Activated CD4-positive, alpha-beta T cell treated with anti-CD3 and anti-CD28 coated beads, Interleukin-2, amount 50 U/mL, for 24 hours (primary cell): Measurements from ENCODE around the gene NLRP9.
"Not testable (repeated sequence)": the region's sequence is repeated elsewhere in the genome, so short reads cannot be mapped to it uniquely, and the experiment has no call there.

Experiments
- DNase-seq, 2 donors: peaks; one replicate each; pipeline ENCODE4 v3.0.0-alpha.2; 2020; ENCODE audit warnings: low read depth in 1 of 2, low spot score in 1 of 2

The NLRP9 gene

DNA sequence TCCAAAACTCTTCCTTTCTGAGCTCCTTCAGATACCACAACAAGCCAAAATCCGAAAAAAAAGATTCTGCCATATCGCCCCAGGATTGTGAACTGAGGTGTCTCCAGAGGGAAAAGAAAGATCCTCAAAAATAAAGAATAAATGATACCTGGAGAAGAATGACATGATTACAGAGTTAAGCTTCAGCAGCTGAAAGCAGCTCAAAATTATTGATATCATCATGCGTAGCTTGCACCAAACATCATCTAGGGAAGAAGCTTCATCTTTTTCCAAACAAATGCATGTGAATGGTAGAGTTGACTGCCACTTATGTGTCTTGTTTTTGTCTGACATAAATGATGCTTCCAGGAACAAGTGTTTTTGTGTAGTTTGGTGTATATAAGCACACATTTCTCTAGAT, at the start of gene NLRP9:
Gene NLRP9, minus strand, starts transcription at position 101 of the 400 bp plus-strand sequence. Its CDS starts 28 bp downstream, at position 73.
- no peak for DNase-seq

- DNase-seq = no peak
These were observed 42.9 kb upstream of the NLRP9 start for GRCh38 chr19:55781112-55781511.

DNA sequence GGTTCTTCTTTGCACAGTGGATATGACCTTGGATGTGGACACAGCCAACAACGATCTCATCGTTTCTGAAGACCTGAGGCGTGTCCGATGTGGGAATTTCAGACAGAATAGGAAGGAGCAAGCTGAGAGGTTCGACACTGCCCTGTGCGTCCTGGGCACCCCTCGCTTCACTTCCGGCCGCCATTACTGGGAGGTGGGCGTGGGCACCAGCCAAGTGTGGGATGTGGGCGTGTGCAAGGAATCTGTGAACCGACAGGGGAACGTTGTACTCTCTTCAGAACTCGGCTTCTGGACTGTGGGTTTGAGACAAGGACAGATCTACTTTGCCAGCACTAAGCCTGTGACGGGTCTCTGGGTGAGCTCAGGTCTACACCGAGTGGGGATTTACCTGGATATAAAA, 40.1 kb upstream of the NLRP9 start:
- DNase-seq = no peak

DNA sequence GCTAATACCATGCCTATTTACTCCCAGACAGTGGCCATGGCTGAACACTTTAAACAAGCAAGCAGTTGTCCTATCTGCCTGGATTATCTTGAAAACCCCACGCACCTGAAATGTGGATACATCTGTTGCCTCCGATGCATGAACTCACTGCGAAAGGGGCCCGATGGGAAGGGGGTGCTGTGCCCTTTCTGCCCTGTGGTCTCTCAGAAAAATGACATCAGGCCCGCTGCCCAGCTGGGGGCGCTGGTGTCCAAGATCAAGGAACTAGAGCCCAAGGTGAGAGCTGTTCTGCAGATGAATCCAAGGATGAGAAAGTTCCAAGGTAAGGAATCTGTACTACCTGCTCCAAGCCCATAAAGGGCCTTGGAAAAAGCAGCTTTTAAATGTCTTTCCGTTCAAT, 39.3 kb upstream of the NLRP9 start:
- no peak for DNase-seq

DNA sequence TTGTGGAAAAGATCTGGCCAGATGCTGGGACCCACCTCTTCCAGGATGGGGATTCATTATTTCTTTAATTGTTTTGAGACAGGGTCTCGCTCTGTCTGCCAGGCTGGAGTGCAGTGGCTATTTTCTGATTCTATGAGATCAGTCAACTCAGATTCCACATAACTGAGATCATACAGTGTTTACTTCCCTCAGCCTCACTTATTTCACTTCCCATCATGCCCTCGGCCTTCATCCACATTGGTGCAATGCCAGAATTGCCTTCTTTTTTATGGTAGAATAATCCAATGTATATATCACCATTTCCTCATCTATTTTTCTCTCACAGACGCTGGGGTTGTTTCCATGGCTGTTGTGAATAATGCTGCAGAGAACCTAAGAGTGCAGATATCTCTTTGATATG, 31.4 kb upstream of the NLRP9 start:
- DNase-seq = not testable (repeated sequence)

- not testable (repeated sequence) for DNase-seq
These were observed 30.6 kb upstream of the NLRP9 start, which contains the start of gene RFPL4AL1 for GRCh38 chr19:55768818-55769217. RFPL4AL1 (plus strand) TSS chr19:55769118; CDS start chr19:55771805, 2,687 bp downstream.

DNA sequence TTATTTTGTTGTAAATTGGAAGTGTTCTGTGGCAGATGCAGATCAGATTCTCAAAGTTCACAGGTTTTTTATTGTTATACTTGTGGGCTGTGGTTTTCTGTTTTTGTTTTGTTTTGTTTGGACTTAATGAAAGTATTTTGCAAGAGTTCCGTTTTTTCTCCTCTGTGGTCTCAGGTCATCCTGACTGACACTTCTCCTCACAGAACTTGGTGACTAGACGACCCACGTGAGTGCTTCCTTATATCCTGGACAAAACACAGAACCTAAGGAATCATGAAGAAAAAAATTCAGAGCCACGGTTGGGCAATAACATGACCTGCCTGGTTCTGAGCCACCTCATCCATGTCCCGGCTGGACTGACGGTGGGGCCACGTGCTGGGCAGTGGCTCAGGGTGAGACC, 28.3 kb upstream of the NLRP9 start:
- no peak for DNase-seq

GRCh38 chr19:55758797-55759196, 20.6 kb upstream of the NLRP9 start, which contains the start of gene RFPL4A:
RFPL4A (plus strand) TSS chr19:55759097; CDS start chr19:55761801, 2,704 bp downstream.
- DNase-seq = not testable (repeated sequence)

GRCh38 chr19:55756808-55757207, 18.6 kb upstream of the NLRP9 start:
- not testable (repeated sequence) for DNase-seq

DNA sequence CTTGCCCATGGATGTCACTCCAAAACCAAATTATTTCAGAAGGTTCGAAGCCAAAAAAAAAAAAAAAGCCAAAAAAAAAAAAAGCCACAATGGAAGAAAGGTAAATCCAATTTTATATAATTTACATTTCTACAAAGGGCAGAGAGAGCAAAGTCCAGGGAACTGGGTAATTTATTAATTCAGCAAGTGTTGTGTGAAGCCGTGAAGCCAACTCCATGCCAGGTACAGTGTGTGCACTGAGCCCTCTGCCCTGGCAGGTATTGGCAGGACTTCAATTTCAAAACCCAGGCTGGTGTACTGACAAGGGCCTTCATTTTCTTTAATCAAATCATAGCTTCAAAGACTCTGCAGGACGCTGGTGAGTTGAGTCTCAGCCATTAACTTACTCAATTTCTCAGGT, 15.2 kb upstream of the NLRP9 start:
- DNase-seq = no peak

DNA sequence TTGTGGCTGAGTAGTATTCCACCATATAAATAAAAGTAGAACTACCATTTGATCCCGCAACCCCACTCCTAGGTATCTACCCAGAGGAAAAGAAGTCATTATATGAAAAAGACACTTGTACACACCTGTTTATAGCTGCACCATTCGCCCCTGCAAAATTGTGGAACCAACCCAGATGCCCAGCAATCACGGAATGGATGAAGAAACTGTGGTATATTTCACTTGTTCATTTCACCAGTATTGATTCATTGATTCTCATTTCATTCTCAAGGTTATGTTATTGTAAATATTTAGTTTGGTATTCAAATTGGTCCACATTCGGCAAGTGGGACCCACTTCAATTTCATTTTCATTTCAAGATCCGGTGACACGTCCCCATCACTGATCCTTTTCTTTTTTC, 12.5 kb upstream of the NLRP9 start:
- no peak for DNase-seq

DNA sequence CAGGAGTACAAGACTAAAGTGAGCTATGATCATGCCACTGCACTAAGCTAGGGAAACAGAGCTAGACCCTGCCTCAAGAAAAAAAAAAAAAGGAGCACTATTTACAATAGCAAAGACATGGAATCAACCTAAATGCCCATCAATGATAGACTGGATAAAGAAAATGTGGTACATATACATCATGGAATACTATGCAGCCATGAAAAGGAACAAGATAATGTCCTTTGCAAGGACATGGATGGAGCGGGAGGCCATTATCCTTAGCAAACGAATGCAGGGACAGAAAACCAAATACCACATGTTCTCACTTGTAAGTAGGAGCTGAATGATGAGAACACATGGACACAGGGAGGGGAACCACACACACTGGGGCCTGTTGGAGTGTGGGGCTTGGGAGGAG, 7.8 kb downstream of the NLRP9 start:
- DNase-seq = not testable (repeated sequence)

GRCh38 chr19:55723491-55723890, 14.7 kb downstream of the NLRP9 start:
- DNase-seq = no peak

DNA sequence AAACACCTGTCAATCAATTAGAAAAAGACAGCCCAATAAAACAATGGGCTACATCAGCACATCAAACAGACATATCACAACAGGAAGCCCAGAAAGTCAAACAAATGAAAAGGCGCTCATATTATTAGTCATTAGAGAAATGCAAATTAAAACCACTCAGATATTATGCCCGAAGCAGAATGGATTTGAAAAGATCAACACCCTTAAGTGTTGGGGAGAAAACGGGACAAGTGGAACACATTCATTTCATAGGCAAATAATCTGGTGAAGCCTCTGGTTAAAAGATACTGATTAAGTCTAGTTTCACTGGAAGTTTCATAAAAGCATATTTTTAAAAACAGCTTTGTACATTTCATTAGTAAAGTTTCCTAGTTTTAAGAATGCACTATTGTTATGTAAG, 17.4 kb downstream of the NLRP9 start:
- no peak for DNase-seq

- DNase-seq = no peak
These were observed 17.9 kb downstream of the NLRP9 start for GRCh38 chr19:55720214-55720746.

- DNase-seq = not testable (repeated sequence)
These were observed 20.1 kb downstream of the NLRP9 start for GRCh38 chr19:55717879-55718711.

DNA sequence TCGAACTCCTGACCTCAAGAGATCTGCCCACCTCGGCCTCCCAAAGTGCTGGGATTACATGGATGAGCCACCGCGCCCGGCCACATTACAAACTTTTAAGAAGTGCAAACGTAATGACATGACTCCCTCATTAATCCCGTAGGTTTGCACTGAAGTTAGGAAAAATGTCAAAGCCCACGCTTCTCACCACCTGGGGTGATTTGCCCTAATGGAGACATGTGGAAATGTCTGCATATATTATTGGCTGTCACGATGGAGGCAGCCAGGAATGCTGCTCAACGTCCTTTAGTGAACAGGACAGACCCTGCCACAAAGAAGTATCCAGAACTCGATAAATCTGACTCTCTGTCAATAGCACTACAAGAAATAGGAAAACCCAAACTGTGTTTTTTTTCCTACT, 21.0 kb downstream of the NLRP9 start:
- no peak for DNase-seq

GRCh38 chr19:55716531-55716930, 21.7 kb downstream of the NLRP9 start:
- DNase-seq = no peak

DNA sequence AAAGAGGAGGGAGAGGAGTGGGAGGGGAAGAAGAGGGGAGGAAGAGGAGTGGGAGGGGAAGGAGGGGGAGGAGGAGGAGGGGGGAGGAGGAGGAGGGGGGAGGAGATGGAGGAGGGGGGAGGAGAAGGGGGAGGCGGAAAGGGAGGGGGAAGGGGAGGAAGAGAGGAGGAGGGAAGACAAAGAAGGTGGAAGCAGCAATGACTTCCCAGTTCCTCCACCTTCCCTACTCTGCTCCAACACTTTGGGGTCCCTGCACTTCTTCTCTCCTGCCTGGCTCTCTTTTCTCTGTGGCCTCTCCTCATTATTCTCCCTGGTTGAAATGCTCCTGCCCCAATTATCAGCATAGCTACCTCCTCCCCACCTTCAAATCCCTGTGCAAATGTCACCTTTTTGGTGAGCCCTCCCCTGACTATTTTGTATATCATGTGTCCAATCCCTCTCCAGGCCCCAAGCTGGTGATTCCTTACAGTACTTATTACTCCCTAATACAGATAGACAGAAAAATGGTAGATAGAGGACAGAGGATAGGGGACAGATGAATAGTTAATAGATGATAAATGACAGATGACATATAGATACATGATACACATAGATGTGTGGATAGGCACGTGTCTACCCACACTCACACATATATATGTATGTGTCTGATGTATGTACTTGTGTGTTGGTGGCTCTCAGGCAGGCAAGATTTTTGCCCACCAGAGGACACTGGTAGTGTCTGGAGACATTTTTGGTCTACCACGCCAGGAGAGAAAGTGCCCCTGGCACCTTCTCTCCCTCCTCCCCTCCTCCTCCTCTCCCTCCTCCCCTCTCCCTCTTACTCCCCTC, 25.2 kb downstream of the NLRP9 start:
- DNase-seq = no peak

DNA sequence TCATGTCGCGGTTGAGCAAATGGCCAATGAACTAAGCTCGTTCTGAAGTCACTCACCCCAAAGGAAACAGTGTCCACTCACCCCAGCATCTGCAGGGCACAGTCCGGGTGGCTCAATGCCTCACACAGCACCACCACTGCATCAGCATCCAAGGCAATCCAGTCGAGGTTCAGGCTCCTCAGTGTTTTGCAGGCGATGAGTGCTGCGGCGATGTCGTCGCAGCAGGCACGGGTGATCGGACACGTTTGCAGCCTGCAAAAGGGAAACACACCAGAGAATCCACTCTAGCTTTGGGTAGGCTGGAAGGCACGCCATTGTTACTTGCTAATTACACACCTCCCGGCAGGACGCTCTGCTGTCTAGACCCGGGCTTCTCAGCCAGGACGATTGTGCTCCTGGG, 26.5 kb downstream of the NLRP9 start:
- DNase-seq = no peak

- no peak for DNase-seq
These were observed 32.2 kb downstream of the NLRP9 start for GRCh38 chr19:55705972-55706371.
